Tibial artery (tissue), 4 donors: Measurements from ENCODE around the gene TTC23L.

ENCODE experiments used
- DNase-seq, 2 donors: peaks; one replicate each; pipeline ENCODE4 v3.0.0-alpha.2; 2019
- H3K27ac ChIP-seq, 2 donors: fragments of 200-600 bp; sonication (generic) in 1 of 2; 1 replicate in 1 of 2; 2 replicates in 1 of 2; pipeline ENCODE4 v1.5.1; 2018 to 2019; ENCODE audit warnings: mild to moderate bottlenecking in 1 of 2
- H3K27me3 ChIP-seq, 2 donors: fragments of 200-600 bp; sonication (generic) in 1 of 2; one replicate each; pipeline versions ENCODE4 v1.5.1 to v1.6.0; 2016 to 2019
- H3K36me3 ChIP-seq, 3 donors: fragments of 200-600 bp; sonication (generic) in 2 of 3; one replicate each; pipeline ENCODE4 v1.5.1; 2016 to 2019; ENCODE audit warnings: mild to moderate bottlenecking in 2 of 3
- H3K4me1 ChIP-seq, 4 donors: fragments of 200-600 bp; sonication (generic) in 2 of 4; 1 replicate in 3 of 4; 2 replicates in 1 of 4; pipeline ENCODE4 v1.5.1; 2016 to 2019
- H3K4me3 ChIP-seq, 2 donors: fragments of 200-600 bp; sonication (generic) in 1 of 2; 1 replicate in 1 of 2; 2 replicates in 1 of 2; pipeline ENCODE4 v1.5.1; 2018 to 2019; ENCODE audit warnings: mild to moderate bottlenecking in 2 of 2
- H3K9me3 ChIP-seq, 3 donors: fragments of 200-600 bp; sonication (generic) in 1 of 3; one replicate each; pipeline ENCODE4 v1.5.1; 2016 to 2019
- intact Hi-C: fragments of 100-400 bp; cut with DNase I; formaldehyde crosslinking; loops from one replicate; pipeline ENCODE4 v1.15.0; 2023; ENCODE audit warnings: low total_unique reads
- TF ChIP-seq, protein P1 (sequence below), 2 experiments: fragments of 200-600 bp in 1 of 2; fragments of 450-650 bp in 1 of 2; IDR thresholded peaks; one replicate each; pipeline ENCODE4 v1.5.1; 2017 to 2019; ENCODE audit warnings: antibody characterized with exemption in 2 of 2, mild to moderate bottlenecking in 1 of 2, moderate library complexity in 1 of 2

The TTC23L gene

DNA sequence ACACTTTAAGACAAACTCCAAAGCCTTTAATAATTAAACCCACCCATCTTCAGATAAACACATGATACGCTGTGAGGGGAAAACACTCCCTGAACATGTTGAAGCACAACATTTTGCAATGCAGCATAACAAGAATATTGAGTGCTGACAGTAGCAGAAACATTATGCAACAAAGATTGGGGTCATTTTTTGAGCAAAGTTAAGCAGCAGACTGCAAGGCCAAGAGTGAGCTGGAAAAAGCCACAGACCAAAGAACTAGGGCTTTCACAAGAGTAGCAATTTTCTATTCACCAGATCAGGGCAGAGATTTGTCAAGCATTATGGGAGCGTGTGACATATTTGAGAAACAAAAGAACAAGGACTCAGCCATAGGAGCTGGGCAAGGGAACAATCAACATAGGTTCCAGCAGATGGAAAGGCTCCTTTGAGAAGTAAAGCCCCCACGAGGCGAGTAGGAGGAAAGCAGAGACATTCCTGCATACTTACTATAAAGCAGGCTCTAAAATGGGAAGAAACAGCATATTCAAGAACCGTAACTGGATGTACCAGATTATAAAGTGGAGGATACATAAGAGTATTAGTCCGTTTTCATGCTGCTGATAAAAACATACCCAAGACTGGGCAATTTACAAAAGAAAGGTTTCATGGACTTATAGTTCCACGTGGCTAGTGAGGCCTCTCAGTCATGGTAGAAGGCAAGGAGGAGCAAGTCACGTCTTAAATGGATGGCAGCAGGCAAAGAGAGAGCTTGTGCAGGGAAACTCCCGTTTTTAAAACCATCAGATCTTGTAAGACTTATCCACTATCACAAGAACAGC, 4.8 kb upstream of the TTC23L start:
- H3K36me3 ChIP-seq: peaks cover 0 to 11% (median 8%) of the 10 kb centered on the region in 3 donors
- DNase-seq: no peak
- H3K4me1 ChIP-seq: peaks cover 0 to 21% (median 10%) of the 10 kb centered on the region in 4 donors
- TF ChIP-seq, protein P1, sequence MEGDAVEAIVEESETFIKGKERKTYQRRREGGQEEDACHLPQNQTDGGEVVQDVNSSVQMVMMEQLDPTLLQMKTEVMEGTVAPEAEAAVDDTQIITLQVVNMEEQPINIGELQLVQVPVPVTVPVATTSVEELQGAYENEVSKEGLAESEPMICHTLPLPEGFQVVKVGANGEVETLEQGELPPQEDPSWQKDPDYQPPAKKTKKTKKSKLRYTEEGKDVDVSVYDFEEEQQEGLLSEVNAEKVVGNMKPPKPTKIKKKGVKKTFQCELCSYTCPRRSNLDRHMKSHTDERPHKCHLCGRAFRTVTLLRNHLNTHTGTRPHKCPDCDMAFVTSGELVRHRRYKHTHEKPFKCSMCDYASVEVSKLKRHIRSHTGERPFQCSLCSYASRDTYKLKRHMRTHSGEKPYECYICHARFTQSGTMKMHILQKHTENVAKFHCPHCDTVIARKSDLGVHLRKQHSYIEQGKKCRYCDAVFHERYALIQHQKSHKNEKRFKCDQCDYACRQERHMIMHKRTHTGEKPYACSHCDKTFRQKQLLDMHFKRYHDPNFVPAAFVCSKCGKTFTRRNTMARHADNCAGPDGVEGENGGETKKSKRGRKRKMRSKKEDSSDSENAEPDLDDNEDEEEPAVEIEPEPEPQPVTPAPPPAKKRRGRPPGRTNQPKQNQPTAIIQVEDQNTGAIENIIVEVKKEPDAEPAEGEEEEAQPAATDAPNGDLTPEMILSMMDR (IDR thresholded peaks at IDR 0.05): no peak
- intact Hi-C loops: no loop called here
- H3K27me3 ChIP-seq: no peaks in the 10 kb centered on the region
- no peaks in the 10 kb centered on the region for H3K9me3 ChIP-seq
- H3K27ac ChIP-seq: peak overlapping the region in 1 of 2 donors; percentile 17
- no peak overlapping the region for H3K4me3 ChIP-seq

DNA sequence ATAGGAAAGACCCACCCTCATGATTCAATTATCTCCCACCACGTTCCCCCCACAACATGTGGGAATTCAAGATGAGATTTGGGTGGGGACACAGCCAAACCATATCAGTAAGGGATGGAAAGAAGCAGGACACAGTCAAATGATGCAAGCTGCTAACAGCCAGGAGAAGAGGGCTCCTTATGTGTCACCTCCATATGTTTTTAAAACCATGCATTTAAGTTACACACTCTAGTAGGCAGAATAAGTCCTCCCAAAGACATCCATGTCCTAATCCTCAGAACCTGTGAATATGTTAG, 4.2 kb upstream of the TTC23L start:
- TF ChIP-seq, protein P1 (IDR thresholded peaks at IDR 0.05): no peak
- Histone ChIP-seq H3K9me3 (no peaks in the 10 kb centered on the region), H3K27me3 (no peaks in the 10 kb centered on the region), H3K27ac (no peak overlapping the region), H3K4me1 (peaks cover 0 to 25% (median 10%) of the 10 kb centered on the region in 4 donors), H3K36me3 (peaks cover 0 to 6% (median 5%) of the 10 kb centered on the region in 3 donors), H3K4me3 (no peak overlapping the region)
- no peak for DNase-seq
- intact Hi-C loops: no loop called here

DNA sequence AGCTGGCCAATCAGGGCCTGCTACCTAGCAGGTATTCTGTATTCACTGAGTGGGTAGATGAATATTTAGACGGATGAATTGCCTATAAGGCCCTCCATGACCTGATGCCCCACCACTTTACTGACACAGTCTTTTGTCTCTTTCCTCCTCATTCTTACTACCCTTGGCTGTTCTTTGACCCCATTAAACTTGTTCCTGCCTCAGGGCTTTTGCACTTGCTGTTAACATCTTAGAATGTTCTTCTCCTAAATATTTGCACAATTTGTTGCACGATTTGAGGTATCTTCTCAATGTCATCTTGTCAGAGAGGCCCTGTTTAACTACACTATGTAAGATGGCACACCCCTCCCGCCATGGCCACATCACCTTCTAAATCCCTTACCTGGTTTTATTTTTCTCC, 3.3 kb upstream of the TTC23L start:
- H3K27me3 ChIP-seq: no peaks in the 10 kb centered on the region
- no peak overlapping the region for H3K27ac ChIP-seq
- TF ChIP-seq, protein P1 (IDR thresholded peaks at IDR 0.05): no peak
- H3K36me3 ChIP-seq: no peaks in the 10 kb centered on the region
- intact Hi-C loops: no loop called here
- no peak for DNase-seq
- no peaks in the 10 kb centered on the region for H3K9me3 ChIP-seq
- no peak overlapping the region for H3K4me3 ChIP-seq
- H3K4me1 ChIP-seq: peaks cover 0 to 25% (median 8%) of the 10 kb centered on the region in 4 donors

DNA sequence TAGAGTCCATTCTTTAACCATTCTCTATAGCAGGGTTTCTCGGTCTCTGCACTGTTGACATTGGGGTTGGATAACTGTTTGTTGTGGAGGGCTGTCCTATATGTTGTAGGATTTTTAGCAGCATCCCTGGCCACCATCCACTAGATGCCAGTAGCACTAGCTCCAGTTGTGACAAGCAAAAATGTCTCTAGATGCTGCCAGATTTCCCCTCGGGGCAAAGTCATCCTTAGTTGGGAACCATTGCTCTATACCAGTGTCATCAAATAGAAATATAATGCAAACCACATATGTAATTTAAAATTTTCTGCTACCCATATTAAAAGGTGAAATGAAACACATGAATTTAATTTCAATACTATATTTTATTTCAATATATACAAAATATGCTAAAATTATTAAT, 2.9 kb downstream of the TTC23L start:
- DNase-seq: no peak
- H3K4me1 ChIP-seq: peaks cover 0 to 5% (median 0%) of the 10 kb centered on the region in 4 donors
- H3K27ac ChIP-seq: no peak overlapping the region
- TF ChIP-seq, protein P1 (IDR thresholded peaks at IDR 0.05): no peak
- H3K27me3 ChIP-seq: no peaks in the 10 kb centered on the region
- no peak overlapping the region for H3K4me3 ChIP-seq
- no peaks in the 10 kb centered on the region for H3K9me3 ChIP-seq
- H3K36me3 ChIP-seq: no peaks in the 10 kb centered on the region
- intact Hi-C loops: no loop called here

DNA sequence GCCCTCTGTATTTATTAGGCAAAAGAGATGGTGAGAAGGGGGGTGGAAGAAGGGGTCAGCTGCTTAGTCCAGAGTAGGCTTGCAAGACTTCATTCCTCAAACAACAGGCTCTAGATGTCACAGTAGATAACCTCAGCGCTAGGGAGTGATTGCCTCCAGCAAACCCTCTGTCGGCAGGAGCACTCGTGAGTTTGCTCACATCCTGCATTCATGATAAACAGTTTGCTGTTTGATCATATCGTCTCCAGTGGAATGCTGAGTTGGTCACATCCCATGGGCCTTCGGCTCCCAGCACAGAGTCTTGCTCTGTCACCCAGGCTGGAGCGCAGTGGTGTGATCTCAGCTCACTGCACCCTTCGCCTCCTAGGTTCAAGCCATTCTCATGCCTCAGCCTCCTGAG, 3.6 kb downstream of the TTC23L start:
- Histone ChIP-seq H3K9me3 (no peaks in the 10 kb centered on the region), H3K36me3 (no peaks in the 10 kb centered on the region), H3K4me3 (no peak overlapping the region), H3K27ac (no peak overlapping the region), H3K4me1 (peaks cover 0 to 5% (median 0%) of the 10 kb centered on the region in 4 donors), H3K27me3 (no peaks in the 10 kb centered on the region)
- TF ChIP-seq, protein P1 (IDR thresholded peaks at IDR 0.05): no peak
- DNase-seq: no peak
- intact Hi-C loops: no loop called here
